IMR-90 (cell line): ENCODE data around the gene TCERG1L. TPM values are rescaled to one million over a fixed set of nuclear protein-coding genes. Genes with fewer than 3 reads are reported as not detected.

Experiments
- ATAC-seq: fragments of 200-7000 bp; cut with Tn5 transposase; 2 replicates; pipeline ENCODE4 v1.9.1; 2020; ENCODE audit warnings: low read depth, mild to moderate bottlenecking, moderate library complexity
- BruUV-seq: library from RNA; stranded (reverse); fragments of 400-500 nt; replicated peaks from 2 replicates; lab custom pipeline; 2021; lab: Mats Ljungman, UMichigan
- CTCF ChIA-PET: fragments of 300-600 bp; formaldehyde crosslinking; extraction: SDS; loops from one replicate; lab custom pipeline; 2021; ENCODE audit warnings: antibody characterized with exemption; lab: Yijun Ruan, JAX
- POLR2A ChIA-PET: fragments of 300-600 bp; sonication (Branson Sonifier 250); formaldehyde crosslinking; loops from one replicate; lab custom pipeline; 2022; ENCODE audit warnings: antibody characterized with exemption; ENCODE audit not compliant: unreplicated experiment; lab: Charles Lee
- DNase-seq: peaks from one replicate; pipeline ENCODE4 v3.0.0; 2013
- H2AFZ ChIP-seq: replicated peaks from 2 replicates; pipeline ENCODE3; 2013; ENCODE audit warnings: low read length, mild to moderate bottlenecking; ENCODE audit not compliant: poor library complexity
- H2AK5ac ChIP-seq: 2 replicates; pipeline ENCODE4 v1.6.1; 2013; ENCODE audit warnings: low read depth, low read length, inconsistent platforms
- H2AK9ac ChIP-seq: replicated peaks from 2 replicates; pipeline ENCODE3; 2013; ENCODE audit warnings: mild to moderate bottlenecking, low read depth, low read length, moderate library complexity; ENCODE audit not compliant: poor library complexity
- H2BK120ac ChIP-seq: 2 replicates; pipeline ENCODE4 v1.6.1; 2013; ENCODE audit warnings: low read depth, low read length, inconsistent platforms
- H2BK15ac ChIP-seq: 3 replicates; pipeline ENCODE4 v1.6.1; 2013; ENCODE audit warnings: low read depth, low read length, inconsistent platforms
- H2BK20ac ChIP-seq: 2 replicates; pipeline ENCODE4 v1.6.1; 2013; ENCODE audit warnings: low read depth, mild to moderate bottlenecking, inconsistent platforms, low read length, moderate library complexity
- H2BK5ac ChIP-seq: 2 replicates; pipeline ENCODE4 v1.6.1; 2013; ENCODE audit warnings: mild to moderate bottlenecking, low read depth, low read length, inconsistent platforms; ENCODE audit not compliant: poor library complexity, severe bottlenecking
- H3K14ac ChIP-seq: replicated peaks from 2 replicates; pipeline ENCODE4 v1.6.1; 2013; ENCODE audit warnings: low read depth, low read length, inconsistent platforms
- H3K18ac ChIP-seq: 2 replicates; pipeline ENCODE4 v1.6.1; 2013; ENCODE audit warnings: low read depth, low read length, control low read depth
- H3K23ac ChIP-seq: 2 replicates; pipeline ENCODE4 v1.6.1; 2013; ENCODE audit warnings: low read depth, low read length, inconsistent platforms
- H3K27ac ChIP-seq: 2 replicates; pipeline ENCODE4 v1.5.1; 2013; ENCODE audit warnings: mild to moderate bottlenecking, control low read depth, low read length; ENCODE audit not compliant: insufficient read depth
- H3K27me3 ChIP-seq: 2 replicates; pipeline ENCODE4 v1.6.1; 2013; ENCODE audit warnings: low read length; ENCODE audit not compliant: control insufficient read depth, insufficient read depth
- H3K36me3 ChIP-seq: 2 replicates; pipeline ENCODE4 v1.6.1; 2013; ENCODE audit warnings: low read length, mixed read lengths; ENCODE audit not compliant: control insufficient read depth, insufficient read depth
- H3K4ac ChIP-seq: 2 replicates; pipeline ENCODE4 v1.6.1; 2013; ENCODE audit warnings: low read depth, low read length, inconsistent platforms
- H3K4me1 ChIP-seq: 2 replicates; pipeline ENCODE4 v1.6.1; 2013; ENCODE audit warnings: low read length, mixed read lengths; ENCODE audit not compliant: control insufficient read depth, insufficient read depth
- H3K4me2 ChIP-seq: 2 replicates; pipeline ENCODE4 v1.6.1; 2013; ENCODE audit warnings: low read depth, mild to moderate bottlenecking, control low read depth, low read length, moderate library complexity
- H3K4me3 ChIP-seq: 2 replicates; pipeline ENCODE4 v1.5.1; 2013; ENCODE audit warnings: low read depth, mild to moderate bottlenecking, control low read depth, low read length, moderate library complexity; ENCODE audit not compliant: insufficient read depth
- H3K56ac ChIP-seq: 2 replicates; pipeline ENCODE4 v1.6.1; 2013; ENCODE audit warnings: low read length, inconsistent platforms; ENCODE audit not compliant: insufficient read depth; ENCODE audit errors: extremely low read depth
- H3K79me1 ChIP-seq, 2 experiments: 2 replicates each; pipeline ENCODE4 v1.6.1; 2013; ENCODE audit warnings: low read length in 2 of 2, inconsistent platforms in 1 of 2, low read depth in 1 of 2
- H3K9ac ChIP-seq: 2 replicates; pipeline ENCODE4 v1.6.1; 2013; ENCODE audit warnings: low read depth, low read length, control low read depth
- H3K9me1 ChIP-seq: 2 replicates; pipeline ENCODE4 v1.6.1; 2013; ENCODE audit warnings: low read length, inconsistent platforms; ENCODE audit not compliant: insufficient read depth
- H3K9me3 ChIP-seq: 2 replicates; pipeline ENCODE4 v1.6.1; 2013; ENCODE audit warnings: low read length; ENCODE audit not compliant: control insufficient read depth, insufficient read depth
- H4K20me1 ChIP-seq: 2 replicates; pipeline ENCODE4 v1.6.1; 2013; ENCODE audit warnings: low read length, inconsistent platforms; ENCODE audit not compliant: insufficient read depth
- H4K5ac ChIP-seq: 2 replicates; pipeline ENCODE4 v1.6.1; 2013; ENCODE audit warnings: mild to moderate bottlenecking, low read depth, low read length, control low read depth
- H4K8ac ChIP-seq, 2 experiments: 2 replicates each; pipeline ENCODE4 v1.6.1; 2013; ENCODE audit warnings: low read depth in 2 of 2, low read length in 2 of 2, control low read depth in 1 of 2, inconsistent platforms in 1 of 2
- H4K91ac ChIP-seq: 2 replicates; pipeline ENCODE4 v1.6.1; 2013; ENCODE audit warnings: low read depth, low read length, inconsistent platforms; ENCODE audit not compliant: insufficient read depth
- BHLHE40 ChIP-seq: fragments of 150-350 bp; IDR thresholded peaks from 2 replicates; pipeline ENCODE4 v1.6.1; 2016; ENCODE audit warnings: mild to moderate bottlenecking, low read depth, low read length
- CEBPB ChIP-seq: IDR thresholded peaks from 2 replicates; pipeline ENCODE4 v1.6.1; 2012; ENCODE audit warnings: low read depth, low read length, improper control_type of control experiment
- CHD1 ChIP-seq: IDR thresholded peaks from 2 replicates; pipeline ENCODE4 v1.6.1; 2012; ENCODE audit warnings: low read depth, low read length, improper control_type of control experiment
- CTCF ChIP-seq: conservative IDR thresholded peaks from 2 replicates; pipeline ENCODE4 v1.5.1; 2012; ENCODE audit warnings: mild to moderate bottlenecking, low read depth, low read length, improper control_type of control experiment
- ELK1 ChIP-seq: fragments of 150-350 bp; IDR thresholded peaks from 2 replicates; pipeline ENCODE4 v1.6.1; 2016; ENCODE audit warnings: low read depth, mild to moderate bottlenecking, low read length, moderate library complexity, borderline replicate concordance
- FOS ChIP-seq: fragments of 150-350 bp; IDR thresholded peaks from 2 replicates; pipeline ENCODE4 v1.6.1; 2016; ENCODE audit warnings: low read depth, low read length
- MAFK ChIP-seq: IDR thresholded peaks from 2 replicates; pipeline ENCODE4 v1.6.1; 2012; ENCODE audit warnings: low read depth, low read length, improper control_type of control experiment
- MAZ ChIP-seq: IDR thresholded peaks from 2 replicates; pipeline ENCODE4 v1.6.1; 2012; ENCODE audit warnings: low read depth, mild to moderate bottlenecking, low read length, improper control_type of control experiment, moderate library complexity, borderline replicate concordance
- RCOR1 ChIP-seq: IDR thresholded peaks from 2 replicates; pipeline ENCODE4 v1.6.1; 2012; ENCODE audit warnings: mild to moderate bottlenecking, low read length, improper control_type of control experiment; ENCODE audit not compliant: insufficient replicate concordance
- RFX5 ChIP-seq: IDR thresholded peaks from 2 replicates; pipeline ENCODE4 v1.8.0; 2012; ENCODE audit warnings: low read depth, mild to moderate bottlenecking, low read length, moderate library complexity
- SMC3 ChIP-seq: fragments of 150-350 bp; IDR thresholded peaks from 2 replicates; pipeline ENCODE4 v1.6.1; 2016; ENCODE audit warnings: low read depth, mild to moderate bottlenecking, antibody characterized with exemption, low read length, moderate library complexity
- WGBS, 2 experiments: methylation state at CpG; one replicate each; pipeline versions ENCODE4 v1.1.5 to v1.1.7; 2013; ENCODE audit warnings: missing lambda C conversion rate in 2 of 2; ENCODE audit not compliant: insufficient read length in 1 of 2; ENCODE audit errors: extremely low coverage in 2 of 2; 5-methylcytosine and 5-hydroxymethylcytosine counted together
- dilution Hi-C: fragments of 300-500 bp; cut with HindIII; formaldehyde crosslinking; loops from one replicate; pipeline ENCODE4 v1.14.3; 2018; ENCODE audit warnings: low sequenced_read_pairs; ENCODE audit not compliant: unreplicated experiment
- in situ Hi-C: fragments of 300-500 bp; cut with MboI; formaldehyde crosslinking; loops from 3 replicates; pipeline ENCODE4 v1.14.3; 2019; ENCODE audit warnings: low sequenced_read_pairs, inconsistent platforms, mixed read lengths
- intact Hi-C: fragments of 100-400 bp; cut with micrococcal nuclease; formaldehyde crosslinking; loops from 2 replicates; pipeline ENCODE4 v1.10.0; 2022
- polyA plus RNA-seq, 3 experiments: library from polyadenylated mRNA; depleted of rRNA; stranded (reverse); fragments of >200 nt; gene quantifications; 2 replicates each; pipeline ENCODE4 v1.2.3, GENCODE V29; 2012; ENCODE audit warnings: low replicate concordance in 1 of 3
- total RNA-seq: library from RNA; depleted of rRNA; stranded (reverse); fragments of >200 nt; gene quantifications from 2 replicates; pipeline ENCODE4 v1.2.3, GENCODE V29; 2012
- TF ChIP-seq, protein P1 (sequence below): fragments of 150-350 bp; IDR thresholded peaks from 2 replicates; pipeline ENCODE4 v1.6.1; 2017; ENCODE audit warnings: mild to moderate bottlenecking, antibody characterized with exemption, low read length, low read depth

The TCERG1L gene
- total and polyA plus RNA-seq, 2 of the 4 experiments (the other 2 are of a cell fraction) = not detected

- in situ Hi-C loops (no loop called here), dilution Hi-C loops (no loop called here), intact Hi-C loops (no loop called here)
- TF ChIP-seq ELK1 = no peak
- no peak for TF ChIP-seq SMC3
- TF ChIP-seq BHLHE40 = no peak
- no peak for TF ChIP-seq CHD1
- TF ChIP-seq FOS = no peak
- no peak for TF ChIP-seq RCOR1
- TF ChIP-seq CTCF = no peak
- TF ChIP-seq MAZ = no peak
- no peak for TF ChIP-seq CEBPB
- TF ChIP-seq, protein P1, sequence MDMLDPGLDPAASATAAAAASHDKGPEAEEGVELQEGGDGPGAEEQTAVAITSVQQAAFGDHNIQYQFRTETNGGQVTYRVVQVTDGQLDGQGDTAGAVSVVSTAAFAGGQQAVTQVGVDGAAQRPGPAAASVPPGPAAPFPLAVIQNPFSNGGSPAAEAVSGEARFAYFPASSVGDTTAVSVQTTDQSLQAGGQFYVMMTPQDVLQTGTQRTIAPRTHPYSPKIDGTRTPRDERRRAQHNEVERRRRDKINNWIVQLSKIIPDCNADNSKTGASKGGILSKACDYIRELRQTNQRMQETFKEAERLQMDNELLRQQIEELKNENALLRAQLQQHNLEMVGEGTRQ = no peak
- TF ChIP-seq RFX5 = no peak
- no peak for TF ChIP-seq MAFK
- H3K9ac ChIP-seq = no peak overlapping the region
- no peak overlapping the region for H2AFZ ChIP-seq
- no peak overlapping the region for H3K14ac ChIP-seq
- H4K91ac ChIP-seq = no peak overlapping the region
- no peak overlapping the region for H3K18ac ChIP-seq
- ChIA-PET POLR2A (no interaction called here), CTCF (no interaction called here)
- no peak overlapping the region for H3K4me3 ChIP-seq
- H4K5ac ChIP-seq = no peak overlapping the region
- no peak overlapping the region for H2AK5ac ChIP-seq
- H3K56ac ChIP-seq = no peak overlapping the region
- no TSS peak for BruUV-seq
- H3K27ac ChIP-seq = no peak overlapping the region
- ATAC-seq = no peak
- H3K27me3 ChIP-seq = no peaks in the 10 kb centered on the region
- no peak overlapping the region for H2BK120ac ChIP-seq
- no peak overlapping the region for H3K4me2 ChIP-seq
- no peak overlapping the region for H3K23ac ChIP-seq
- H2BK5ac ChIP-seq = no peak overlapping the region
- no peaks in the 10 kb centered on the region for H3K4me1 ChIP-seq
- H3K4ac ChIP-seq = no peak overlapping the region
- H4K8ac ChIP-seq = no peak overlapping the region
- no peak overlapping the region for H2BK15ac ChIP-seq
- H3K9me3 ChIP-seq = peaks cover 34% of the 10 kb centered on the region
- no CpG with 5 or more reads among the region's 3 CpGs for WGBS, 2 experiments
- no peaks in the 10 kb centered on the region for H4K20me1 ChIP-seq
- H2AK9ac ChIP-seq = no peak overlapping the region
- H3K9me1 ChIP-seq = no peaks in the 10 kb centered on the region
- DNase-seq = no peak
- no peak overlapping the region for H2BK20ac ChIP-seq
- no peaks in the 10 kb centered on the region for H3K36me3 ChIP-seq
- no peaks in the 10 kb centered on the region for H3K79me1 ChIP-seq
These were observed 262.5 kb downstream of the TCERG1L start for GRCh38 chr10:131049016-131049415.
